HepG2 (cell line): Measurements from ENCODE around the gene KPNA4.

Experiments
- ARNT2 ChIP-seq: sonication (generic); formaldehyde crosslinking; IDR thresholded peaks from 2 replicates; pipeline ENCODE4 v1.8.0; 2022; ENCODE audit warnings: mild to moderate bottlenecking, low read depth, missing genetic modification reagents, moderate library complexity
- ATF1 ChIP-seq: IDR thresholded peaks from 2 replicates; pipeline ENCODE4 v1.6.1; 2016; ENCODE audit warnings: mild to moderate bottlenecking, control low read depth
- BHLHE40 ChIP-seq: IDR thresholded peaks from 2 replicates; pipeline ENCODE4 v1.6.1; 2011; ENCODE audit warnings: low read length, improper control_type of control experiment
- KAT8 ChIP-seq: IDR thresholded peaks from 2 replicates; pipeline ENCODE4 v1.6.1; 2016; ENCODE audit warnings: missing genetic modification reagents, missing compliant biosample characterization
- MTA3 ChIP-seq: sonication (generic); formaldehyde crosslinking; IDR thresholded peaks from 2 replicates; pipeline ENCODE4 v1.4.0; 2020; ENCODE audit warnings: missing genetic modification reagents
- POLR2A ChIP-seq, 2 experiments: IDR thresholded peaks; 2 replicates each; pipeline ENCODE4 v1.6.1; 2011; ENCODE audit warnings: low read depth in 2 of 2, low read length in 2 of 2, mild to moderate bottlenecking in 1 of 2, moderate library complexity in 1 of 2; ENCODE audit not compliant: insufficient read depth in 1 of 2
- ZNF274 ChIP-seq: sonication (generic); formaldehyde crosslinking; IDR thresholded peaks from 2 replicates; pipeline ENCODE4 v1.5.1; 2020; ENCODE audit warnings: mild to moderate bottlenecking, missing genetic modification reagents
- ZNF569 ChIP-seq: sonication (generic); formaldehyde crosslinking; IDR thresholded peaks from 2 replicates; pipeline ENCODE4 v1.5.0; 2020; ENCODE audit warnings: mild to moderate bottlenecking, missing genetic modification reagents, moderate library complexity, borderline replicate concordance
- ZNF652 ChIP-seq: IDR thresholded peaks from 2 replicates; pipeline ENCODE4 v1.6.1; 2016; ENCODE audit warnings: low read depth, borderline replicate concordance
- TF ChIP-seq, protein P1 (sequence below): fragments of 450-650 bp; IDR thresholded peaks from 2 replicates; pipeline ENCODE4 v1.6.1; 2017; ENCODE audit warnings: mild to moderate bottlenecking
- TF ChIP-seq, protein P2 (sequence below): sonication (generic); formaldehyde crosslinking; IDR thresholded peaks from 2 replicates; pipeline ENCODE4 v1.5.0; 2020; ENCODE audit warnings: mild to moderate bottlenecking, missing genetic modification reagents, moderate library complexity

DNA sequence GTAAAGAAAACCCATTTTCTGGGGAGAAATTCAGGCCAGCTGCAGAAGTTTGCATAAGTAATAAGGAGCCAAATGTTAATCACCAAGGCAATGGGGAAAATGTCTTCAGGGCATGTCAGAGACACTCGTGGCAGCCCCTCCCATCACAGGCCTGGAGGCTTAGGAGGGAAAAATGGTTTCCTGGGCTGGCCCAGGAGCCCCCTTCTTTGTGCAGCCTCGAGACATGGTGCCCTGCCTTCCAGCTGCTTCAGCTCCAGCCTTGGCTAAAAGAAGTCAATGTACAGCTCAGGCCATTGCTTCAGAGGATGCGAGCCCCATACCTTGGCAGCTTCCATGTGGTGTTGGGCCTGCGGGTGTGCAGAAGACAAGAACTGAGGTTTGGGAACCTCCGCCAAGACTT, 95.2 kb downstream of the KPNA4 start:
- TF ChIP-seq ZNF569 (CRISPR knock-in tag) (no peak), ARNT2 (CRISPR knock-in tag) (no peak), BHLHE40 (no peak), ATF1 (CRISPR knock-in tag) (no peak), KAT8 (no peak), MTA3 (CRISPR knock-in tag) (no peak), ZNF652 (no peak), ZNF274 (CRISPR knock-in tag) (no peak), POLR2A (IDR thresholded peaks at IDR 0.05; ENCODE audit: insufficient read depth in 1 of 2, low read depth in 2 of 2, low read length in 2 of 2) (no peak)
- TF ChIP-seq, protein P1, sequence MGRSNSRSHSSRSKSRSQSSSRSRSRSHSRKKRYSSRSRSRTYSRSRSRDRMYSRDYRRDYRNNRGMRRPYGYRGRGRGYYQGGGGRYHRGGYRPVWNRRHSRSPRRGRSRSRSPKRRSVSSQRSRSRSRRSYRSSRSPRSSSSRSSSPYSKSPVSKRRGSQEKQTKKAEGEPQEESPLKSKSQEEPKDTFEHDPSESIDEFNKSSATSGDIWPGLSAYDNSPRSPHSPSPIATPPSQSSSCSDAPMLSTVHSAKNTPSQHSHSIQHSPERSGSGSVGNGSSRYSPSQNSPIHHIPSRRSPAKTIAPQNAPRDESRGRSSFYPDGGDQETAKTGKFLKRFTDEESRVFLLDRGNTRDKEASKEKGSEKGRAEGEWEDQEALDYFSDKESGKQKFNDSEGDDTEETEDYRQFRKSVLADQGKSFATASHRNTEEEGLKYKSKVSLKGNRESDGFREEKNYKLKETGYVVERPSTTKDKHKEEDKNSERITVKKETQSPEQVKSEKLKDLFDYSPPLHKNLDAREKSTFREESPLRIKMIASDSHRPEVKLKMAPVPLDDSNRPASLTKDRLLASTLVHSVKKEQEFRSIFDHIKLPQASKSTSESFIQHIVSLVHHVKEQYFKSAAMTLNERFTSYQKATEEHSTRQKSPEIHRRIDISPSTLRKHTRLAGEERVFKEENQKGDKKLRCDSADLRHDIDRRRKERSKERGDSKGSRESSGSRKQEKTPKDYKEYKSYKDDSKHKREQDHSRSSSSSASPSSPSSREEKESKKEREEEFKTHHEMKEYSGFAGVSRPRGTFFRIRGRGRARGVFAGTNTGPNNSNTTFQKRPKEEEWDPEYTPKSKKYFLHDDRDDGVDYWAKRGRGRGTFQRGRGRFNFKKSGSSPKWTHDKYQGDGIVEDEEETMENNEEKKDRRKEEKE: no peak
- TF ChIP-seq, protein P2, sequence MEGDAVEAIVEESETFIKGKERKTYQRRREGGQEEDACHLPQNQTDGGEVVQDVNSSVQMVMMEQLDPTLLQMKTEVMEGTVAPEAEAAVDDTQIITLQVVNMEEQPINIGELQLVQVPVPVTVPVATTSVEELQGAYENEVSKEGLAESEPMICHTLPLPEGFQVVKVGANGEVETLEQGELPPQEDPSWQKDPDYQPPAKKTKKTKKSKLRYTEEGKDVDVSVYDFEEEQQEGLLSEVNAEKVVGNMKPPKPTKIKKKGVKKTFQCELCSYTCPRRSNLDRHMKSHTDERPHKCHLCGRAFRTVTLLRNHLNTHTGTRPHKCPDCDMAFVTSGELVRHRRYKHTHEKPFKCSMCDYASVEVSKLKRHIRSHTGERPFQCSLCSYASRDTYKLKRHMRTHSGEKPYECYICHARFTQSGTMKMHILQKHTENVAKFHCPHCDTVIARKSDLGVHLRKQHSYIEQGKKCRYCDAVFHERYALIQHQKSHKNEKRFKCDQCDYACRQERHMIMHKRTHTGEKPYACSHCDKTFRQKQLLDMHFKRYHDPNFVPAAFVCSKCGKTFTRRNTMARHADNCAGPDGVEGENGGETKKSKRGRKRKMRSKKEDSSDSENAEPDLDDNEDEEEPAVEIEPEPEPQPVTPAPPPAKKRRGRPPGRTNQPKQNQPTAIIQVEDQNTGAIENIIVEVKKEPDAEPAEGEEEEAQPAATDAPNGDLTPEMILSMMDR (CRISPR knock-in tag): no peak
